DND-41 (cell line): ENCODE results near the gene PSMG3.

Source experiments
- ATAC-seq: fragments of 200-7000 bp; cut with Tn5 transposase; 3 replicates; pipeline ENCODE4 v1.9.1; 2021; ENCODE audit warnings: low read depth; ENCODE audit not compliant: insufficient read depth
- DNase-seq: peaks from one replicate; pipeline ENCODE4 v3.0.0-alpha.2; 2020
- H2AFZ ChIP-seq: 2 replicates; pipeline ENCODE4 v1.6.0; 2012; ENCODE audit warnings: low read depth, low read length
- H3K27ac ChIP-seq: 2 replicates; pipeline ENCODE4 v1.5.1; 2012; ENCODE audit warnings: low read length, inconsistent platforms
- H3K27me3 ChIP-seq: fragments of 200-600 bp; sonication (generic); 2 replicates; pipeline ENCODE4 v1.6.0; 2012; ENCODE audit warnings: low read length, mild to moderate bottlenecking, inconsistent platforms; ENCODE audit not compliant: insufficient read depth, poor library complexity
- H3K36me3 ChIP-seq: 2 replicates; pipeline ENCODE4 v1.5.1; 2012; ENCODE audit warnings: low read length, inconsistent platforms; ENCODE audit not compliant: insufficient read depth
- H3K4me1 ChIP-seq: 2 replicates; pipeline ENCODE4 v1.5.1; 2012; ENCODE audit warnings: mild to moderate bottlenecking, low read length; ENCODE audit not compliant: insufficient read depth
- H3K4me2 ChIP-seq: 2 replicates; pipeline ENCODE4 v1.6.0; 2012; ENCODE audit warnings: mild to moderate bottlenecking, moderate library complexity, low read length, inconsistent platforms; ENCODE audit not compliant: insufficient read depth
- H3K4me3 ChIP-seq, 2 experiments: fragments of 200-600 bp in 1 of 2; shearing (Covaris generic) in 1 of 2; 2 replicates each; pipeline ENCODE4 v1.5.1; 2012 to 2016; ENCODE audit warnings: inconsistent platforms in 2 of 2, low read length in 2 of 2, mild to moderate bottlenecking in 2 of 2, low read depth in 1 of 2, moderate library complexity in 1 of 2
- H3K79me2 ChIP-seq: 2 replicates; pipeline ENCODE4 v1.6.0; 2012; ENCODE audit warnings: low read length, inconsistent platforms; ENCODE audit not compliant: insufficient read depth
- H3K9ac ChIP-seq: 2 replicates; pipeline ENCODE4 v1.6.0; 2012; ENCODE audit warnings: low read depth, mild to moderate bottlenecking, inconsistent platforms, low read length, moderate library complexity
- H3K9me3 ChIP-seq: 2 replicates; pipeline ENCODE4 v1.5.1; 2012; ENCODE audit warnings: low read length, moderate library complexity, mild to moderate bottlenecking, inconsistent platforms; ENCODE audit not compliant: insufficient read depth, severe bottlenecking
- H4K20me1 ChIP-seq: 2 replicates; pipeline ENCODE4 v1.6.0; 2012; ENCODE audit warnings: low read length; ENCODE audit not compliant: insufficient read depth
- EZH2 ChIP-seq: IDR thresholded peaks from 3 replicates; pipeline ENCODE4 v1.6.1; 2012; ENCODE audit warnings: borderline replicate concordance, low read depth, mild to moderate bottlenecking, moderate library complexity, low read length, inconsistent platforms; ENCODE audit not compliant: severe bottlenecking
- TF ChIP-seq, protein P1 (sequence below): IDR thresholded peaks from 2 replicates; pipeline ENCODE4 v1.5.1; 2012; ENCODE audit warnings: borderline replicate concordance, low read length, moderate library complexity, mild to moderate bottlenecking; ENCODE audit not compliant: poor library complexity, severe bottlenecking; ENCODE audit errors: extremely low read depth

PSMG3 gene

DNA sequence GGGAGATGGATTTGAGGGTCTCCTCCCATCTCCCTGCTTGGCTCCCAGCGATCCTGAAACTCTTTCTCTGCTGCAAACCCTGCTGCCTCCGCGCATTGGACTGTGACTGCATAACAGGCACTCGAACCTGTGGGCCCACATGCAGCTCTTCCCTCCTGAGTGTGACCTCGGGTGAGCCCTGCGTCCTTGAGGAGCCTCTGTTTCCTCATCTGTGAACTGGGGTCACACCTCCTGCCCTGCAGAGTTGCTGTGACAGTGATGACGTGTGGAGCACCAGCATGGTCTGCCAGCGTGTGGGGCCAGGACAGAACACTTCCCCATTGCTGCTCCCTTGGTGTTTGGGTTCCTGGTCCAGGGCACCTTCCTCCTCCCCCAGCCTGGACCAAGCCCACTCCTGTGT, 46.9 kb upstream of the PSMG3 start:
- Histone ChIP-seq H3K9me3 (no peaks in the 10 kb centered on the region), H2AFZ (no peak overlapping the region), H3K27ac (no peak overlapping the region), H3K9ac (no peak overlapping the region), H3K36me3 (no peaks in the 10 kb centered on the region), H4K20me1 (no peaks in the 10 kb centered on the region), H3K4me3 (no peak overlapping the region), H3K79me2 (no peaks in the 10 kb centered on the region), H3K27me3 (no peaks in the 10 kb centered on the region), H3K4me2 (no peak overlapping the region), H3K4me1 (no peaks in the 10 kb centered on the region)
- no peak for ATAC-seq
- TF ChIP-seq EZH2, result no peak
- TF ChIP-seq, protein P1, sequence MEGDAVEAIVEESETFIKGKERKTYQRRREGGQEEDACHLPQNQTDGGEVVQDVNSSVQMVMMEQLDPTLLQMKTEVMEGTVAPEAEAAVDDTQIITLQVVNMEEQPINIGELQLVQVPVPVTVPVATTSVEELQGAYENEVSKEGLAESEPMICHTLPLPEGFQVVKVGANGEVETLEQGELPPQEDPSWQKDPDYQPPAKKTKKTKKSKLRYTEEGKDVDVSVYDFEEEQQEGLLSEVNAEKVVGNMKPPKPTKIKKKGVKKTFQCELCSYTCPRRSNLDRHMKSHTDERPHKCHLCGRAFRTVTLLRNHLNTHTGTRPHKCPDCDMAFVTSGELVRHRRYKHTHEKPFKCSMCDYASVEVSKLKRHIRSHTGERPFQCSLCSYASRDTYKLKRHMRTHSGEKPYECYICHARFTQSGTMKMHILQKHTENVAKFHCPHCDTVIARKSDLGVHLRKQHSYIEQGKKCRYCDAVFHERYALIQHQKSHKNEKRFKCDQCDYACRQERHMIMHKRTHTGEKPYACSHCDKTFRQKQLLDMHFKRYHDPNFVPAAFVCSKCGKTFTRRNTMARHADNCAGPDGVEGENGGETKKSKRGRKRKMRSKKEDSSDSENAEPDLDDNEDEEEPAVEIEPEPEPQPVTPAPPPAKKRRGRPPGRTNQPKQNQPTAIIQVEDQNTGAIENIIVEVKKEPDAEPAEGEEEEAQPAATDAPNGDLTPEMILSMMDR, result no peak
- DNase-seq, result no peak

DNA sequence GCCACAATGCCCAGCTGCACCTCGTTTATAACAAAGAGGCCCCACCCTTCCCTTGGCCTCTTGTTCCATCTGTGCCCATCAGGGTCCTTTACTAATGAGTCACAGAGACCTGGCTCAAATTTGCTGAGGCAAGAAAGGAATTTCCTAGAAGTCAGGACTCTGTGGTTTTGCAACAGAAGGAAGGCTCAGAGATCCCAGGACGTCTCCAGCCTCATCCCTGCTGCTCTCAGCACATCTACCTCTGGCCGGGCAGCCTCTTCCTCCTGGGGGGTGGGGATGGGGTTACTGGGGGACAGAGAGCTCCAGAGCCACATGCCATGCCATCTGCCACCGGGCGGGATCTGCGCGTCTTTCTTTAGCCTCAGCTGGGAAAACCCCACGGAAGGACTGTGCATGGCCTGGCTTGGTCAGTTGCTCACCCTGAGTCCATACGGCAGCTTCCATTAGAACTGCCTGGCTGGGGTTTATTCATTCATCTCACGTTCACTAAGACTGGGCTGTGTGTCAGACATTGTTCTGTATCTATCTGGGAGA, 41.9 kb upstream of the PSMG3 start:
- H3K27me3 ChIP-seq, result no peaks in the 10 kb centered on the region
- H4K20me1 ChIP-seq, result no peaks in the 10 kb centered on the region
- no peak for TF ChIP-seq EZH2
- TF ChIP-seq, protein P1, result no peak
- DNase-seq (no peak), ATAC-seq (no peak)
- H3K4me3 ChIP-seq, result no peak overlapping the region
- no peaks in the 10 kb centered on the region for H3K36me3 ChIP-seq
- H3K4me2 ChIP-seq, result no peak overlapping the region
- H3K9me3 ChIP-seq, result no peaks in the 10 kb centered on the region
- H3K79me2 ChIP-seq, result no peaks in the 10 kb centered on the region
- H2AFZ ChIP-seq, result no peak overlapping the region
- no peak overlapping the region for H3K9ac ChIP-seq
- no peak overlapping the region for H3K27ac ChIP-seq
- peaks cover 6% of the 10 kb centered on the region; the same call in 1 of the 2 replicates for H3K4me1 ChIP-seq

DNA sequence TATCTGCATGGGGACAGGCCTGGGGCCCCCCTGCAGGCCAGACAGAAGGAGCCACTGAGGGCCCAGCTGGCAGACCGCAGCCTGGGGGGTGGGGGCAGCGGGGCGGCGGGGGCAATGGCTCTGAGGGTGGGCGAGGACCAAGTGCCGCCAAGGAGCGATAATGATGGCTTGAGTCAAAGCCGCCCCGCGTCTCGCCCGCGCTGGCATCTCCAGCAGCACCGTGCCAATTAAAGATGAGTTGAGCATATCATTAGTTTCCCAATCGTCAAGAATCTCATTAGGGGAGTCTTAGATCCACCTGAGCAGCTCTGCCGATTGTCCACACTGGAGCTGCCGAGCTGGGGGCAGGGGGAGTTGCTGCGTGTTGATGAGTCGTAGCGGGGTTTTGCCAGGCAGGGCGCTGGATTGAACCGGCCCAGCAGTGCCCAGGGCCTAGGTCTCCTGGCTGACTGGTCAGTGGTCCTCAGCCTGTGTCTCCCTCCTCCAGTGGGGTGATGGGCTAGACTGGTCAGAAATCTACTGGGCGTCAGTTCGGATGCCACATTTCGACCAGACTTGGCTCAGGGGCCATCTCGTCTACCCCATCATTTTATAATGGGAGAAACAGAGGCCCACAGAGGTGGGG, 41.0 kb upstream of the PSMG3 start:
- Histone ChIP-seq H2AFZ (no peak overlapping the region), H3K36me3 (no peaks in the 10 kb centered on the region), H3K4me2 (no peak overlapping the region), H3K9ac (no peak overlapping the region), H3K4me1 (peaks cover 12% of the 10 kb centered on the region), H3K9me3 (no peaks in the 10 kb centered on the region), H3K27me3 (no peaks in the 10 kb centered on the region), H3K79me2 (no peaks in the 10 kb centered on the region), H4K20me1 (no peaks in the 10 kb centered on the region), H3K4me3 (no peak overlapping the region), H3K27ac (no peak overlapping the region)
- TF ChIP-seq EZH2, result no peak
- TF ChIP-seq, protein P1, result no peak
- no peak for DNase-seq
- no peak for ATAC-seq
